ENCODE results near the gene RNF180.
A peak's percentile ranks its signal among the peaks of the same experiment; 100 is the strongest.
"Not testable (repeated sequence)": the region's sequence is repeated elsewhere in the genome, so short reads cannot be mapped to it uniquely, and the experiment has no call there.

Gene RNF180

GRCh38 chr5:64180661-64181343 lies 15.2 kb downstream of the RNF180 start:
- DNase-seq (ENCODE audit: low spot score): no peak

DNA sequence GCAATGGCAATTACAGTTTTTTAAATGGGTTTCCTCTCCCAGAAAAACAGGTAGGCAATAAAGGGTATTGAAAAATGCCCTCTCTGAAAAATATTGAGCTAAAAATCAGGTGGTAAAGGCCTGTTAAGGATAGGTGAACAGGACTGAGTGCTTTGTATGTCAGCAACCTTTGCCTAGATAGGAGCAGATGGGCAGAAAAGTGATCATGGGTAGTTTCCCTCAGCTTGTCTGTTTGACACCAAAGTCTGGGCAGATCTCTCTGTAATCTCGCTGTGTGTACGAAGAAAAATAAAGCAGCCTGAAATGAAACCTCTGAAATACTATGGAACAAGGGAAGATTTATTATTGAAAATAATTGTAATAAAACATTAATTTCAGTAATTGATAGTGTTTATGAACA lies 15.8 kb downstream of the RNF180 start:
- no peak for DNase-seq (ENCODE audit: low spot score)

DNA sequence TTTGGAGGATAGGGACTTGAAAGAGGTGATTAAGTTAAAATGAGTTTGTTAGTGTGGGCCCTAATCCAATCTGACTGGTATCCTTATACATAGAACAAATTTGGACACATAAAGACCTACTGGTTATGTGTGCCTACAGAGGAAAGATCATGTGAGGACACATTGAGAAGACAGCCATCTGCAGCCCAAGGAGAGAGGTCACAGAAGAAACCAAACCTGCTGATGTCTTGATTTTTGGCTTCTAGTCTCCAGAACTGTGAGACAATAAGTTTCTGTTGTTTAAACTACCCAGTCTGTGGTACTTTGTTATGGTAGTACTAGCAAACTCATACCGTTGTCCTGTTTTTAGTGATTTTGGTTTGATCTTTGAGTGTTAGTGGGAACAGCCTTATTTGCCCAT lies 18.3 kb downstream of the RNF180 start:
- no peak for DNase-seq (ENCODE audit: low spot score)

DNA sequence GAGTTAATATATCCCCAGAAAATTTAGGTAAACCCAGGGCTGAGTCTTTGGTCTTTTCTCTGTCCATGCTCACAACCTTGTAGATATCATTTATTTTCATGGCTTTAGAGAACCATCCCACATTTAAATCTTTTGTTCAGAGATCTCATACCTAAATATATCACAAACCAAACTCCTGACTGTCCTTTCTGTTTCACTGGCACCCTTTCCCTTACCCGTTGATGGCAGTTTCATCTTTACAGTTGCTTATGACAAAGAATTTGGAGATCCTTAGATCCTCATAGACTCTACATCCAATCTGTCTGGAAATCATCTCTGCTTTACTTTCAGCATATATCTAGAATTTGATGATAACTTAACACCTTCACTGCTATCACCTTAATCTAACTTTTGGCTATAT lies 19.2 kb downstream of the RNF180 start:
- no peak for DNase-seq (ENCODE audit: low spot score)

GRCh38 chr5:64188776-64189175 lies 23.1 kb downstream of the RNF180 start:
- no peak for DNase-seq (ENCODE audit: low spot score)

- no peak for DNase-seq (ENCODE audit: low spot score)
Observed at GRCh38 chr5:64190562-64191306, 25.1 kb downstream of the RNF180 start.

DNA sequence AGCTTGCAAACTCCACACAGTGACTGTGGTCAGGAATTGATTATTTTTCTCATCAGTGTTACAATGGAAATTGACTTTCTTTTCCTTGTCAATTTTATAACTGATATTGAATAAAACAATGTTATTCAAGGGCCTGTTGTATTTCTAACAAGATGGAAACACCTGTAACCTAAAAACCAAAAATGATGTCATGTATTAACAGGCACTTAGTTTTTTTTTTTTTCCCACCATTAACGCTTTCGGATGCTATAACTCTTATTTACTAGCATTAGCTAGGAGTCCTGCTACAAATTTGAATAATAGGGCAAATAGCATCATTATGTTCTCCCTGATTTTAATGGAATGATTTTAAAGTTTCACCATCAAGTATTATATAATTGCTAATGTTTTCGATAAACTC lies 30.3 kb downstream of the RNF180 start:
- DNase-seq (ENCODE audit: low spot score): no peak

DNA sequence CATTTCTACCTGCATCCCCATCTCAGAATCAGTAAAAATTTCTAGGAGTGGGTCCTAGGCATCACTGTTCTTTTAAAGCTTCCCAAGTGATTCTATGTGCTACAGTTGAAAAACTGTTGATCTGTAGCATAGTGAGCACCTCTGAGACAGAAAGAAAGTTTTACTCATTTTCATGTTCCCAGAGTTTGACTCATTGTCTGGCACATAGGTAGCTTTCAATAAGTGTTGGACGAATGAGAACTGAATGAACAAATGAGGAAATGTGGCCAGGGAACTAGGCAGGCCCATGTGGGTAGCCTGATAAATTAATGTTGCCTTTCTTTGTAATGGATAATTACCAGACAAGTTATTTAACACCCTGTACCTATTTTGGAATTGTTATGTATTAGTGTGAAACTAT lies 33.8 kb downstream of the RNF180 start:
- DNase-seq (ENCODE audit: low spot score): no peak

- no peak for DNase-seq (ENCODE audit: low spot score)
Observed at GRCh38 chr5:64201996-64202395, 36.4 kb downstream of the RNF180 start.

DNA sequence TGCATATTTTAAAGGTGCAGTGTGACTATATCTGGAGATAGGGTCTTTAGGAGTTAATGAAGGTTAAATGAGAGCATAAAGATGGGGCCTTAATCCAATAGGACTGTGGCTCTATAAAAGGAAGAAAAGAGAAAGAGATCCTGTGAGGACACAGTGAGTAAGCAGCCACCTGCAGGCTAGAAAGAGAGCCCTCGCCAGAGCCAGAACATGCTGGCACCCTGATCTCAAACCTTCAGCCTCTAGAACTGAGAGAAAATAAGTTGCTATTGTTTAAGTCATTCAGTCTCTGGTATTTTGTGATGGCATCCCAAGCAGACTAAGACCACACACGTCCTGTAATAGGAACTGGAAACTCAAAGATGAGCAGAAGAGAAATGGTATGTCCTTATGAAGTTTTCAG lies 41.0 kb downstream of the RNF180 start:
- no peak for DNase-seq (ENCODE audit: low spot score)

DNA sequence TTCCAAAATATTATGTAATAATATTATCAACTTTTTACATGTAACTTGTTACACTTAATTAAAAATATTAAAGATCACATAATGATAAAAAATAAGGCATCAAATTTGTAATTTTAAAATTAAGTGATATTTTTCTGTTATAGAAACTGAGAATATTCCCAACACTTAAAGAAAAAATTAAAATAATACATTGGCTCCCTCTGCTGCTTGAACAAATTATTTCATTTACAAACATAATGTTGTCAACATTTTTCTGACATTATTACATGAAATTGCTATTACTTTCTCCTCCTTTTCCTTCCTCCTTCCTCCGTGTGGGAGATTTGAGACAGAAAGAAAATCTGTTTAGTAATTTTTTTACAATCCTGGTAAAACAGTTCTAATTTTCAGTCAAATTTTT lies 42.3 kb downstream of the RNF180 start:
- peak; percentile 8 for DNase-seq (ENCODE audit: low spot score)

DNA sequence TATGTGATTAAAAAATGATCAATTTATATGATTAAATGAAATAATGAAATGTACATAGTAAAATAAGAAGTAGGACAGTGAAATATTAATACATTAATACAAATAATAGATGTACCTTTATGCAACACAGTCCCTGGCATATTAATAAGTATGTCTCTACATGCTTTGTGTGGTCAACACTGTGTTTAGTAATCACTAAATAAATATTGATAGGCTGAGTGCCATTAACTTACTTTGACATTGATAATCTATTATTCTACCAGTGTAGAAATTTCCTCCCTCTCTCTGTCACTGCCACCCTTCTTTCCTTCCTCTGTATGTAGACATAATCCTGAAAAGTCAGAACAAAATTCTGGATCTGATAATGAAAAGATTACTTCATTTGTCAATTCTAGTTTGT lies 43.7 kb downstream of the RNF180 start:
- DNase-seq (ENCODE audit: low spot score): no peak

DNA sequence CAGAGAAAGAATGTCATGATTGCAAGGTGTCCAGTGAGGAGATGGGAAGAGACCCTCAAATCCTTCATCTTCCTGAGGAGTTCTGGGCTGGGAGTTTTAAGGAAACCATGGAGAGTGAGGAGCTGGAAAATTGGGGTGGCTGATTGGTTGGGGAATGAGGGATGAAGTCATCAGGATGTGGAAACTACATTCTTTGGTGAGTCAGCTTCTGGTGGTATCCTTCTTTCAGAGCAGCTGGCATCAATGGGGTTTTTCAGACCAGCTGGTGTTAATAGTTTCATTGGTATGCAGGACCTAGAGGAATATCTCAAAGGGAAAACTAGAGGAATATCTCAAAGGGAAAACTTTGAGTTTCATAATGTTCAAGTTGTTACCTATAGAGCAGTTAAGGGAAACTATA lies 45.2 kb downstream of the RNF180 start:
- no peak for DNase-seq (ENCODE audit: low spot score)

DNA sequence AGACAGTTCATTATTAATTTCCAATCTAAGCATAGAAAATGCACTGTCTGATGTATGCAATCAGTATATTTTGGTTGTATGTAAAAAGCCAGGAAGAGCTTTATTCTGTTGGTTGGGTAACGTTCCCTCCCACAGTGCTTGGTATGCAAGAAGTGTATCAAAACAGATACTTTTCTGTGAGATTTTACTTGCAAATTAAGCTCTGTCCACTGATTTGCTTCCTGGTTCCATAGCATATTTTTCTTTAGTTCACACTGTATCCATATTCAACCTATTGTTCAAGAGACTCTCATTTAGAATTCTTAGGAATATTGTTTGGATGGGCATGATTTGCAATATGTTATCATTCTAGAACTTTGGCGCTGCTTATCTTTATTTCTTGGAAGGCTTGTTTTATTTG lies 47.4 kb downstream of the RNF180 start:
- peak; percentile 2 for DNase-seq (ENCODE audit: low spot score)

DNA sequence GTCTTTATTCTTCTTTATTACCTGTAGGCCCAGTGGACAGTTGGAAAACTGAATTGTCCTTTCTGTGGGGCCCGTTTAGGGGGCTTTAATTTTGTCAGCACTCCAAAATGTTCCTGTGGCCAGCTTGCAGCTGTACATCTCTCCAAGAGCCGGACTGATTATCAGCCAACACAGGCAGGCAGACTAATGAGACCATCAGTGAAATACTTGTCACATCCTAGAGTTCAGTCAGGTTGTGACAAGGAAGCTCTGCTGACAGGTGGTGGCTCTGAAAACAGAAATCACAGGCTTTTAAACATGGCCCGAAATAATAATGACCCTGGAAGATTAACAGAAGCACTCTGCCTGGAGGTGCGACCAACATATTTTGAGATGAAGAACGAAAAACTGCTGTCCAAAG lies 47.9 kb downstream of the RNF180 start:
- DNase-seq (ENCODE audit: low spot score): peak; percentile 63

GRCh38 chr5:64214132-64214531 lies 48.5 kb downstream of the RNF180 start:
- peak; percentile 4 for DNase-seq (ENCODE audit: low spot score)

GRCh38 chr5:64221911-64222310 lies 56.3 kb downstream of the RNF180 start:
- DNase-seq (ENCODE audit: low spot score): no peak

GRCh38 chr5:64225286-64225981 lies 59.8 kb downstream of the RNF180 start:
- DNase-seq (ENCODE audit: low spot score): not testable (repeated sequence)

- not testable (repeated sequence) for DNase-seq (ENCODE audit: low spot score)
Observed at GRCh38 chr5:64227131-64227537, 61.5 kb downstream of the RNF180 start.

GRCh38 chr5:64229163-64229774 lies 63.6 kb downstream of the RNF180 start:
- DNase-seq (ENCODE audit: low spot score): peak; percentile 55

GRCh38 chr5:64260756-64261155 lies 95.1 kb downstream of the RNF180 start:
- no peak for DNase-seq (ENCODE audit: low spot score)

DNA sequence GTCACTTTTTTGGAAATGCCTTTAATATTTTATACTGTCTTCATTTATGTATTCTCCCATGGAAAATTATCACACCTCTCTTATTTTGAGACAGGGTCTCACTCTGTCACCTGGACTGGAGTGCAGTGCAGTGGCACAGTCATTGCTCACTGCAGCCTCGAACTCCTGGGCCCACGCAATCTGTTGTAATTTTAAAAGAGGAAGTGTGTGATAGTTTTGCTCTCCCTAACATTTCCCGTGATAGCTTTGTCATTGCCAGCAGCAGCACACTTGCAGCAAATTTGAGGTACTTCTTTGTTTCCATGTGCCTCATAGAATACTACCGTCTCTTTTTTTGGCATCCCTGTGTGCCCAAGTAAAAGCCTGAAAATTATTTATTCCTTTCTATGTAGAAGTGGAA lies 103.5 kb downstream of the RNF180 start:
- DNase-seq (ENCODE audit: low spot score): no peak

GRCh38 chr5:64273276-64273675 lies 107.6 kb downstream of the RNF180 start:
- DNase-seq (ENCODE audit: low spot score): no peak

All from cerebellar cortex (tissue), 1 donor.